ENCODE measurements around the gene RIT1.

DNA sequence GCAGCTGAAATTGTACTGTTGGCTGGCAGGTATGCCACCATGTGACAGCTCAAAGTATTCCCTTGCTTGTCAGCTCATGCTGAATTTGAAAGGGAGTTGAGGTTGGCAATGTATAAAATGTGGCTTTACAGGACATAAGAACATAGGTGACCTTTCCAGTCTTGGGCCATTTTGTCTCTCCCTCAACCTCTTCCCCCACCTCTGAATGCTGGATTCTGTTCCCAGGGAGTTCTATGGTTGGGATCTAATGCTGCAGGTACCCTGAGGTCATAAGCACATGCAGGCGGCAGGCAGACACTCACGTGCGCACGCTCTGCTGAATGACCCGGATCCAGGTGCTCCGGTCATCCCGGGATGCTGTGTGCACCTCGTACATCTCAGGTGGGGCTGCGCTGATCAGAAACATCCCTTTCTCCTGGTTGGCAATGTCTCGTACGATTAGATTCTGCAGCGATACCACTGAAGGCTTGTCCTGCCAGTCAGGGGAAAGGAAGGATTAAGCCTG is 46.3 kb upstream of the RIT1 start:
- TF ChIP-seq, protein P1, sequence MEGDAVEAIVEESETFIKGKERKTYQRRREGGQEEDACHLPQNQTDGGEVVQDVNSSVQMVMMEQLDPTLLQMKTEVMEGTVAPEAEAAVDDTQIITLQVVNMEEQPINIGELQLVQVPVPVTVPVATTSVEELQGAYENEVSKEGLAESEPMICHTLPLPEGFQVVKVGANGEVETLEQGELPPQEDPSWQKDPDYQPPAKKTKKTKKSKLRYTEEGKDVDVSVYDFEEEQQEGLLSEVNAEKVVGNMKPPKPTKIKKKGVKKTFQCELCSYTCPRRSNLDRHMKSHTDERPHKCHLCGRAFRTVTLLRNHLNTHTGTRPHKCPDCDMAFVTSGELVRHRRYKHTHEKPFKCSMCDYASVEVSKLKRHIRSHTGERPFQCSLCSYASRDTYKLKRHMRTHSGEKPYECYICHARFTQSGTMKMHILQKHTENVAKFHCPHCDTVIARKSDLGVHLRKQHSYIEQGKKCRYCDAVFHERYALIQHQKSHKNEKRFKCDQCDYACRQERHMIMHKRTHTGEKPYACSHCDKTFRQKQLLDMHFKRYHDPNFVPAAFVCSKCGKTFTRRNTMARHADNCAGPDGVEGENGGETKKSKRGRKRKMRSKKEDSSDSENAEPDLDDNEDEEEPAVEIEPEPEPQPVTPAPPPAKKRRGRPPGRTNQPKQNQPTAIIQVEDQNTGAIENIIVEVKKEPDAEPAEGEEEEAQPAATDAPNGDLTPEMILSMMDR (conservative IDR thresholded peaks at IDR 0.05; ENCODE audit: low read length) = no peak
- no peak for TF ChIP-seq EZH2phosphoT487 (IDR thresholded peaks at IDR 0.05; ENCODE audit: borderline replicate concordance, low read depth, low read length)

Measured in OCI-LY7 (cell line).